K562 (cell line): ENCODE results near the gene C10orf53.

Experiments
- CREB1 ChIP-seq, 2 experiments: sonication (generic) in 1 of 2; formaldehyde crosslinking in 1 of 2; IDR thresholded peaks; 2 replicates each; pipeline versions ENCODE4 v1.6.1 to v1.8.0; 2012 to 2022; ENCODE audit warnings: inconsistent platforms in 1 of 2, mild to moderate bottlenecking in 1 of 2, missing genetic modification reagents in 1 of 2, moderate library complexity in 1 of 2
- ETV6 ChIP-seq, 3 experiments: fragments of 150-350 bp in 1 of 3; sonication (generic) in 1 of 3; formaldehyde crosslinking in 1 of 3; IDR thresholded peaks; 2 replicates each; pipeline versions ENCODE4 v1.6.1 to v1.8.0; 2014 to 2022; ENCODE audit warnings: borderline replicate concordance in 2 of 3, low read depth in 2 of 3, antibody characterized with exemption in 1 of 3, low read length in 1 of 3, mild to moderate bottlenecking in 1 of 3, missing genetic modification reagents in 1 of 3
- FOXM1 ChIP-seq, 2 experiments: fragments of 450-650 bp in 1 of 2; sonication (generic) in 1 of 2; formaldehyde crosslinking in 1 of 2; IDR thresholded peaks; 2 replicates each; pipeline versions ENCODE4 v1.6.1 to v1.9.0; 2017 to 2022; ENCODE audit warnings: low read depth in 2 of 2, mild to moderate bottlenecking in 2 of 2, missing genetic modification reagents in 1 of 2, moderate library complexity in 1 of 2
- GTF2A2 ChIP-seq: IDR thresholded peaks from 2 replicates; pipeline ENCODE4 v1.6.1; 2016; ENCODE audit warnings: mild to moderate bottlenecking, missing genetic modification characterization, missing compliant biosample characterization
- MYNN ChIP-seq, 2 experiments: sonication (generic); formaldehyde crosslinking in 1 of 2; IDR thresholded peaks; 2 replicates each; pipeline versions ENCODE4 v1.5.0 to v1.6.1; 2016 to 2020; ENCODE audit warnings: antibody characterized with exemption in 1 of 2, missing genetic modification reagents in 1 of 2
- POLR2AphosphoS5 ChIP-seq: IDR thresholded peaks from 2 replicates; pipeline ENCODE4 v1.6.1; 2011; ENCODE audit warnings: mild to moderate bottlenecking, low read depth, low read length, moderate library complexity; ENCODE audit not compliant: control insufficient read depth, insufficient read depth
- SIN3B ChIP-seq: fragments of 450-650 bp; IDR thresholded peaks from 2 replicates; pipeline ENCODE4 v1.6.1; 2017; ENCODE audit warnings: low read depth, mild to moderate bottlenecking, moderate library complexity
- ZNF143 ChIP-seq: sonication (generic); formaldehyde crosslinking; IDR thresholded peaks from 2 replicates; pipeline ENCODE4 v1.9.0; 2022; ENCODE audit warnings: mild to moderate bottlenecking, missing genetic modification reagents
- ZNF282 ChIP-seq: sonication (generic); formaldehyde crosslinking; IDR thresholded peaks from 2 replicates; pipeline ENCODE4 v1.8.1; 2023; ENCODE audit warnings: missing genetic modification reagents
- ZNF311 ChIP-seq: fragments of 250-450 bp; sonication (Bioruptor Pico); IDR thresholded peaks from 2 replicates; pipeline ENCODE4 v1.4.0; 2020; ENCODE audit warnings: mild to moderate bottlenecking, moderate library complexity

DNA sequence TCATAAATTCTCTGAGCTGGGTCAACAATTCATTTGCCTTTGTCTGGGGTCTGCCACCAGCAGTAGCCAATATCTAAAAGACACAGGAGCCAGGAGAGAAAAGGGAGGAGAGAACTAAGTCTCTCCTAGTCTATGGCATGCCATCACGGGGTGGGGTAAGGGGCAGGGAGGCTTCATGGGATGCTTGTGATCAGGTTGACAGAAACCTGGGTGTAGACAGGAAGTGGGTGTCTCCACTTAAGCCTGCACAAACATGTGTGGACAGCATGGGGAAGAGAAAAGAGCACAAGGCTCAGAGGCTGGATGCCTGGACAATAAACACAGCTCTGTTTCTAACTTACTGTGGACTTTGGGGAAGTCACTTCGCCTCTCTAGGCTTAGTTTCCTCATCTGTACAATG is 11.5 kb upstream of the C10orf53 start:
- TF ChIP-seq ETV6 (IDR thresholded peaks at IDR 0.05; ENCODE audit: borderline replicate concordance in 1 of 2, low read depth in 2 of 2, low read length in 1 of 2) (no peak), ETV6 (CRISPR knock-in tag; IDR thresholded peaks at IDR 0.05; ENCODE audit: borderline replicate concordance) (no peak), GTF2A2 (tag) (no peak), ZNF282 (CRISPR knock-in tag) (no peak), CREB1 (IDR thresholded peaks at IDR 0.05) (no peak), CREB1 (CRISPR knock-in tag; IDR thresholded peaks at IDR 0.05) (no peak), POLR2AphosphoS5 (no peak), FOXM1 (IDR thresholded peaks at IDR 0.05; ENCODE audit: low read depth) (no peak), FOXM1 (CRISPR knock-in tag; IDR thresholded peaks at IDR 0.05; ENCODE audit: low read depth) (no peak), ZNF143 (CRISPR knock-in tag) (no peak), MYNN (IDR thresholded peaks at IDR 0.05) (no peak), MYNN (CRISPR knock-in tag; IDR thresholded peaks at IDR 0.05) (no peak), SIN3B (no peak), ZNF311 (CRISPR knock-in tag) (no peak)
